Measurements from ENCODE around the gene NHERF1. TPM values are rescaled to one million over a fixed set of nuclear protein-coding genes. Genes with fewer than 3 reads are reported as not detected.

The NHERF1 gene
- total and polyA plus RNA-seq, 2 of the 8 experiments (the other 6 are each of a cell fraction or from before 2014, with no cell fraction given), result 92.9 to 99.2 TPM

- Histone ChIP-seq H3K9ac (replicated peaks in 1 of 4; ENCODE audit: extremely low read depth in 1 of 4, low read depth in 3 of 4, low read length in 3 of 4) (no peak overlapping the region), H3K4me3 (ENCODE audit: extremely low read depth in 1 of 4, insufficient read depth in 2 of 4, low read depth in 3 of 4, low read length in 4 of 4) (no peak overlapping the region), H3K27ac (ENCODE audit: low read depth, low read length) (no peak overlapping the region), H3K14ac (ENCODE audit: insufficient read length) (no peak overlapping the region), H4K20me1 (replicated peaks in 1 of 2; ENCODE audit: control insufficient read depth in 1 of 2, insufficient read depth in 2 of 2, low read length in 2 of 2) (no peaks in the 10 kb centered on the region), H2BK12ac (ENCODE audit: low read depth, low read length) (no peak overlapping the region), H3K18ac (ENCODE audit: extremely low read depth, low read length) (no peak overlapping the region), H4K5ac (ENCODE audit: insufficient read length, low read depth, low read length) (no peak overlapping the region), H2AFZ (ENCODE audit: low read length) (no peak overlapping the region), H4K91ac (replicated peaks; ENCODE audit: insufficient read length, low read length) (no peak overlapping the region), H3K27me3 (replicated peaks in 1 of 4; ENCODE audit: control insufficient read depth in 3 of 4, extremely low read depth in 1 of 4, insufficient read depth in 3 of 4, low read length in 3 of 4) (no peaks in the 10 kb centered on the region), H2BK120ac (replicated peaks; ENCODE audit: low read depth, low read length) (no peak overlapping the region), H3K56ac (replicated peaks; ENCODE audit: insufficient read length, low read depth, low read length) (no peak overlapping the region), H3K9me3 (ENCODE audit: insufficient read depth in 2 of 2, low read depth in 1 of 2, low read length in 1 of 2) (no peaks in the 10 kb centered on the region), H3K4ac (replicated peaks; ENCODE audit: insufficient read length, low read depth, low read length) (no peak overlapping the region), H3K23me2 (ENCODE audit: low read depth, low read length) (no peaks in the 10 kb centered on the region), H3K79me1 (ENCODE audit: low read depth, low read length) (no peaks in the 10 kb centered on the region), H3K36me3 (ENCODE audit: control insufficient read depth in 2 of 4, insufficient read depth in 4 of 4, low read length in 3 of 4) (no peaks in the 10 kb centered on the region), H3K4me1 (replicated peaks in 1 of 4; ENCODE audit: control insufficient read depth in 3 of 4, insufficient read depth in 4 of 4, low read length in 3 of 4) (no peaks in the 10 kb centered on the region), H3K23ac (ENCODE audit: insufficient read length) (no peak overlapping the region), H2BK15ac (ENCODE audit: low read length) (no peak overlapping the region), H3K79me2 (ENCODE audit: control insufficient read depth in 1 of 2, insufficient read depth in 2 of 2, low read length in 2 of 2) (no peaks in the 10 kb centered on the region), H2BK20ac (ENCODE audit: low read length) (no peak overlapping the region), H3K4me2 (ENCODE audit: insufficient read depth in 1 of 2, low read depth in 2 of 2, low read length in 2 of 2) (no peak overlapping the region), H2AK5ac (ENCODE audit: low read depth, low read length) (no peak overlapping the region), H2BK5ac (ENCODE audit: low read depth, low read length) (no peak overlapping the region), H4K8ac (ENCODE audit: extremely low read depth, insufficient read depth, low read length) (no peak overlapping the region)
- WGBS, 2 experiments (ENCODE audit: extremely low coverage in 1 of 2, insufficient coverage in 1 of 2, insufficient read length in 1 of 2, insufficient replicate concordance in 2 of 2, low coverage in 1 of 2, low lambda C conversion rate in 2 of 2, missing lambda C conversion rate in 1 of 2), result 97% methylated on average over 4 of the region's 4 CpGs; no CpG with 5 or more reads in 1 of the 2 experiments
- no peak for DNase-seq (ENCODE audit: low read depth in 1 of 2, low spot score in 2 of 2)
- CTCF ChIA-PET (ENCODE audit: partially characterized antibody), result interaction anchor here (1.2 to 1.5 kb wide), 2 partner anchors 16 to 71 kb away, joined by 3 to 4 read pairs; no protein-coding TSS in a partner anchor
- FAIRE-seq, result no peak
- POLR2A ChIA-PET (ENCODE audit: partially characterized antibody), result no interaction called here
- no peak for TF ChIP-seq SIN3A (conservative IDR thresholded peaks at IDR 0.05 in 1 of 2, IDR thresholded peaks at IDR 0.05 in 1 of 2; ENCODE audit: low read depth in 1 of 2, low read length in 2 of 2)
These were observed 27.9 kb upstream of the NHERF1 start for GRCh38 chr17:74720506-74720905.

Measured in H1 (cell line).